Cardiac fibroblast (primary cell): Measurements from ENCODE around the gene CEP112.
A peak's percentile ranks its signal among the peaks of the same experiment; 100 is the strongest.

Experiments used
- DNase-seq, 2 donors: peaks; one replicate each; pipeline versions ENCODE4 v3.0.0 to v3.0.0-alpha.2; 2010; ENCODE audit warnings: low read depth in 2 of 2
- H3K4me3 ChIP-seq, 2 donors: replicated peaks in 1 of 2; 1 replicate in 1 of 2; 2 replicates in 1 of 2; pipeline ENCODE4 v1.5.1; 2011; ENCODE audit warnings: low read depth in 2 of 2, low read length in 2 of 2, mild to moderate bottlenecking in 2 of 2, moderate library complexity in 1 of 2
- TF ChIP-seq, protein P1 (sequence below): IDR thresholded peaks from one replicate; pipeline ENCODE4 v1.5.1; 2011; ENCODE audit warnings: low read depth, mild to moderate bottlenecking, low read length, inconsistent platforms

The CEP112 gene

DNA sequence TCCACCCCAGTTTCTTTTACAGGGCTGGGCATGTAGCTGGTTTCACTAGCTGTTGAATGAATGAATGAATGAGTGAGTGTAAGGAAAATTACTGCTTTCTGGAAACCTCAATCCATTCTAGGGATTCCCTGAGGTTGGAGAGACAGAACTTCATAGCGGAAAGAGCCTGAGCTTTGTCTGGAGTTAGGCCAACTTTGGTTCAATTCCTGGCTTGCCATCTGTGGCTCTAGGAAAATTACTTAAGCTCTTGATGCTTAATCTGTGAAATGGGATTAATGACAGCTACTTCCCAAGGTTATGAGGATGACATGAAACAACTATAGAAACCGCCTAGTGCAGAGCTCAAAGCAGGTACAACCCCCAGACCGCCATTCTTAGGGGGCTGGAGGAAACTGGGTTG lies 554.1 kb downstream of the CEP112 start:
- TF ChIP-seq, protein P1, sequence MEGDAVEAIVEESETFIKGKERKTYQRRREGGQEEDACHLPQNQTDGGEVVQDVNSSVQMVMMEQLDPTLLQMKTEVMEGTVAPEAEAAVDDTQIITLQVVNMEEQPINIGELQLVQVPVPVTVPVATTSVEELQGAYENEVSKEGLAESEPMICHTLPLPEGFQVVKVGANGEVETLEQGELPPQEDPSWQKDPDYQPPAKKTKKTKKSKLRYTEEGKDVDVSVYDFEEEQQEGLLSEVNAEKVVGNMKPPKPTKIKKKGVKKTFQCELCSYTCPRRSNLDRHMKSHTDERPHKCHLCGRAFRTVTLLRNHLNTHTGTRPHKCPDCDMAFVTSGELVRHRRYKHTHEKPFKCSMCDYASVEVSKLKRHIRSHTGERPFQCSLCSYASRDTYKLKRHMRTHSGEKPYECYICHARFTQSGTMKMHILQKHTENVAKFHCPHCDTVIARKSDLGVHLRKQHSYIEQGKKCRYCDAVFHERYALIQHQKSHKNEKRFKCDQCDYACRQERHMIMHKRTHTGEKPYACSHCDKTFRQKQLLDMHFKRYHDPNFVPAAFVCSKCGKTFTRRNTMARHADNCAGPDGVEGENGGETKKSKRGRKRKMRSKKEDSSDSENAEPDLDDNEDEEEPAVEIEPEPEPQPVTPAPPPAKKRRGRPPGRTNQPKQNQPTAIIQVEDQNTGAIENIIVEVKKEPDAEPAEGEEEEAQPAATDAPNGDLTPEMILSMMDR, result no peak
- H3K4me3 ChIP-seq, result no peak overlapping the region
- DNase-seq, result no peak

DNA sequence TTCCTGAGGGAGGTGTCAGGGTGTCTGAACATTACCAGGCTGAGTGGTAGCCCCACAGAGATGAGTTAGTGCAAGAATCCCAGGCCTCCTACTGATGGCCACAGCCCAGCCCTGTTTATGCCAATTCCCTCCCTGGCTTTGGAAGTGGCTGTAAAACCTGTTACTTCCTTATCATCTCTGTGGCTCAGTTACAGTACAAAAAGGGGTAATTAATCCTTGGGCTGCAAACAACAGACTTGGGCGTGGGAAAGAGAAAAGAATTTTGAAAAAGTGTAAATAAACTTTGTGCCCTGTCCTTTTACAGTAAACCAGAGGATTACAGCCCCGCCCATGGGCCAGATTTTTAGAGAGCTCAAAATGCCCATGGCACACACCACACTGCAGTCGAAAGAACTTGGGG lies 557.4 kb downstream of the CEP112 start:
- no peak overlapping the region for H3K4me3 ChIP-seq
- TF ChIP-seq, protein P1, result no peak
- DNase-seq, result peak in 1 of 2 donors; percentile 2

DNA sequence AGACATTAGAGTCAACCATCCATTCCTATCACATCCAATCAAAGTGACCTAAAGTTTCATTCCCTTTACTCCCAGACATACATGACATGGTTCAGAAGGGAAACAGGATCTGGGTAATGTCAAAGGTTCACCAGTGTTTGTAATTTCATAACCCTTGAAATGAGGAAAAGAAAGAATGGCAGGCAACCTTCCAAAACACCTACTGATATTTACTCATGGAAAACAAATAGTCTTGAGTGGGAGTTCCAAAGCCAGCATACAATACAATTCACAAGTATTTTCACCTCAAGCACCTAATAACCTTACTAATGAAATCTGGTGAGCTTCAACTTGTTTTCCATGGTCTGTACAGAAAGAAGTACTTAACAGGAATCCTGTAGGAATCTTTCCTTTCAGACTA lies 557.9 kb downstream of the CEP112 start:
- TF ChIP-seq, protein P1, result no peak
- DNase-seq, result peak in 1 of 2 donors; percentile 13
- no peak overlapping the region for H3K4me3 ChIP-seq

DNA sequence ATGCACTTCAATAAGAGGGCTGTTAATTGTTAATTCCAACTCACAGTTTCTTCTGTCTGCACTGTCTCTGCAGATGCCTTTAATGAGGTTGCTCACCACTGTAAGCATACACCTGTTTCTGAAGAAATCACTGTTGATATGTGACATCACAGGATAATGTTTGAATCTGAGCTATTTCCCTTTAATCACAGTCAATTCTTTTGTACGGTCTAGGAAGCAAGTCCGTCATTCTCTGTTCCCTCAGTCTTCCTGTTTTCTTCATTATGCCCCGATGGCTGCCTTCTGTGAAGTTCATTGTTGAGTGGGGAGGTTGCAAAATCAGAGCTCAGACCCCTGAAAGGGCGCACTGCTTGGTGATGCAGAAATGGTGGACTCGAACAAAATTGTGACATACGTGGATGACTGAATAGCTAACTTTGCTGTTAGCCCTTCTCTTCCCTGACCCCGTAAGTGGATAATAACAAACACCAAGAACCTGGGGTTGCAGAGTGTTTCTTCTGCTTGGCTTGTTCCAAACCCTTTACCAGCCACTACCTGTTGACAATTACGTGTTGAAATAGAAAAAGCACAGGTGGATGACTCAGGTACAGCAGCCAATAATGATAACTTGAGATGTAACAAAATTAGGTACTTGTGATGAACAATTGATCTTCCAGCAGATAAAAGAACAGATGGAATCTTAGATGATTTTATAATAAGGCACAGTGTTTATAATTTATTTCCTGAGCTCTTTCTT lies 558.6 kb downstream of the CEP112 start:
- TF ChIP-seq, protein P1, result no peak
- DNase-seq, result no peak
- H3K4me3 ChIP-seq, result no peak overlapping the region

DNA sequence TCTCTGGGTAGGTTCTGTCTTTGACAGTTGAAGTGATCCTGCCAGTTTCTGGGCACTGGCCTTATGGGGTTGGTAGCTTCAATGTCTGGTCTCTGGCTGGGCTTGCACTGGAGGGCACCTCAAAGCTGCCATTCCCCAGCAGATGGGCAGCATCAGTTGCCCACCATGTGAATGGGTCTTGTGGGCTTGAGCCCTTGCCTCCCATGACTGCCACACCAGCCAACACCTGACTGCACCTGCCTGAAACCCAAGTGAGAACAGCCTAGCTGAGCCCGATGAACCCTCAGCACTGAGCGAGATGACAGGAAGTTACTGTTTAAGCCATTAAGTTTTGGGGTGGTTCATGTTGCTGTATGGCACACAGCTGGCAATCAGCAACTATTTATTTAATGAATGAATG lies 561.4 kb downstream of the CEP112 start:
- DNase-seq, result no peak
- H3K4me3 ChIP-seq, result no peak overlapping the region
- TF ChIP-seq, protein P1, result no peak

DNA sequence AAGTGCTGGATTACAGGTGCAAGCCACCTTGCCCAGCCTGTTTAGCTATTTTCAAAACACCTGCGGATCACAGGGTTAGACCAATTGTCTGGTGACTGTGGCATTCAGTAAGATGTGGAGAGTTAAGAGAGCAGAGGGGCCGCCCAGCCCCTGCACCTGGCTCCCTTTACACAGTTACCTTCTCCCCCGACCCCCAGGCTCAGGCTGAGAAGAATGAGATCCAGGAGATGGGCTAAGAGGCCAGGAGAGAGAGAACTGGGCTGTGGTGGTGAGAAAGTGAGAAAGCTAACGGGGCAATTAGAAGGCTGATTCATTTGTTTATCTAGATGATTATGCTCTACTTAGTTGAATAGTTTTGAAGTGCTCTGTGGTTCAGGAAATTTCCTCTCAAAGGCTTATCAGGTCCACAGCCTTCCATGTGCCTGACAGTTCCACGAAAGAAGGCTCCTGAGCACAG lies 562.7 kb downstream of the CEP112 start:
- no peak overlapping the region for H3K4me3 ChIP-seq
- DNase-seq, result no peak
- TF ChIP-seq, protein P1, result no peak

DNA sequence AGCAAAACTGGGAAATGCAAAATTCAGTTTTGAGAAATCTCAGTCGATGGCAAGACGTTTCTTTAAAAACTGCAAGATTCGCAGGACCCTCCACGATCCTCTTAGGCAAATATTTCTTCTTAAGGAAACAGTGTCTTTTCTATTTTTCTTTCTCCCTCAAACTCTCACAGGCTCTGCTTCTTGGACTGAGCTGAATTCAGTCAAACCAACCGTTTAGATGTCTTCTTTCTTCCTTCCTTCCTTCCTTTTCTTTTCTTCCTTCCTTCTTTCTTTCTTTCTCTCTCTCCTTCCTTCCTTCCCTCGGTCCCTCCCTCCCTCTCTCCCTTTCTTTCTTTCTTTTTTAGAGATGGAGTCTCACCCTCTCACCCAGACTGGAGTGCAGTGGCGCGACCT lies 563.3 kb downstream of the CEP112 start:
- TF ChIP-seq, protein P1, result no peak

More for the DNA sequence above, 563.3 kb downstream of the CEP112 start:
- H3K4me3 ChIP-seq, result no peak overlapping the region
- no peak for DNase-seq
